Gastrocnemius medialis (tissue), 4 donors: ENCODE measurements around the gene INPP5E.

ENCODE experiments used
- CTCF ChIP-seq, 5 experiments: fragments of 450-650 bp in 3 of 5; fragments of 200-600 bp in 2 of 5; sonication (generic) in 2 of 5; IDR thresholded peaks in 4 of 5; conservative IDR thresholded peaks in 1 of 5; 1 replicate in 4 of 5; 2 replicates in 1 of 5; pipeline ENCODE4 v1.5.1; 2016 to 2019; ENCODE audit warnings: antibody characterized with exemption in 5 of 5, mild to moderate bottlenecking in 3 of 5, moderate library complexity in 3 of 5
- POLR2A ChIP-seq, 2 donors: fragments of 450-650 bp; IDR thresholded peaks; one replicate each; pipeline ENCODE4 v1.6.1; 2017; ENCODE audit warnings: antibody characterized with exemption in 2 of 2, mild to moderate bottlenecking in 2 of 2, moderate library complexity in 2 of 2

DNA sequence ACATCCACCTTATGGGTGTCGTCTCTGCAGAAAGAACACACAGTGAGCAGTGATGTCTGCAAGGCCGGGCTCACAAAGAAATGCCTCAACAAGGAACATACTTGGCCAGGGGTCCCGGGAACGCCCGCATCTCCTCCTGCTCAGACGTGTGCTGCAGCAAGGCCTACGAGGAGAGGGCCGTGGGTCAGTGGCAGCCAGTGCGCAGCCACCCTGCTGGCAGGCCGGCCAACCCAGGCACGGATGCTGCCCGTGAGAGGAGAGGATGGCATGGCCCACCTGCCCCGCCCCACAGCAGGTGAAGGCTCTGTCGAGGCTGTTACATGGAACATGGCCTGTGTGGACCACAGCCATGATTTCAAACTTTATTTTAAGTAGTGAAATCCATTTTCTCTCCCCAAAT is 23.9 kb upstream of the INPP5E start:
- no peak for TF ChIP-seq CTCF (IDR thresholded peaks at IDR 0.05 in 4 of 5, conservative IDR thresholded peaks at IDR 0.05 in 1 of 5)
- no peak for TF ChIP-seq POLR2A (IDR thresholded peaks at IDR 0.05)
